GM08714 (cell line): Measurements from ENCODE around the gene BRF1.
A peak's percentile ranks its signal among the peaks of the same experiment; 100 is the strongest.

Source experiments
- H3K4me3 ChIP-seq: fragments of 200-500 bp; sonication (Bioruptor generic); 2 replicates; pipeline ENCODE4 v1.5.1; 2014; ENCODE audit warnings: mild to moderate bottlenecking, low read length, inconsistent platforms
- ZNF274 ChIP-seq: IDR thresholded peaks from 2 replicates; pipeline ENCODE4 v1.6.1; 2012; ENCODE audit warnings: mild to moderate bottlenecking, low read depth, low read length

The BRF1 gene, protein sequence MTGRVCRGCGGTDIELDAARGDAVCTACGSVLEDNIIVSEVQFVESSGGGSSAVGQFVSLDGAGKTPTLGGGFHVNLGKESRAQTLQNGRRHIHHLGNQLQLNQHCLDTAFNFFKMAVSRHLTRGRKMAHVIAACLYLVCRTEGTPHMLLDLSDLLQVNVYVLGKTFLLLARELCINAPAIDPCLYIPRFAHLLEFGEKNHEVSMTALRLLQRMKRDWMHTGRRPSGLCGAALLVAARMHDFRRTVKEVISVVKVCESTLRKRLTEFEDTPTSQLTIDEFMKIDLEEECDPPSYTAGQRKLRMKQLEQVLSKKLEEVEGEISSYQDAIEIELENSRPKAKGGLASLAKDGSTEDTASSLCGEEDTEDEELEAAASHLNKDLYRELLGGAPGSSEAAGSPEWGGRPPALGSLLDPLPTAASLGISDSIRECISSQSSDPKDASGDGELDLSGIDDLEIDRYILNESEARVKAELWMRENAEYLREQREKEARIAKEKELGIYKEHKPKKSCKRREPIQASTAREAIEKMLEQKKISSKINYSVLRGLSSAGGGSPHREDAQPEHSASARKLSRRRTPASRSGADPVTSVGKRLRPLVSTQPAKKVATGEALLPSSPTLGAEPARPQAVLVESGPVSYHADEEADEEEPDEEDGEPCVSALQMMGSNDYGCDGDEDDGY

DNA sequence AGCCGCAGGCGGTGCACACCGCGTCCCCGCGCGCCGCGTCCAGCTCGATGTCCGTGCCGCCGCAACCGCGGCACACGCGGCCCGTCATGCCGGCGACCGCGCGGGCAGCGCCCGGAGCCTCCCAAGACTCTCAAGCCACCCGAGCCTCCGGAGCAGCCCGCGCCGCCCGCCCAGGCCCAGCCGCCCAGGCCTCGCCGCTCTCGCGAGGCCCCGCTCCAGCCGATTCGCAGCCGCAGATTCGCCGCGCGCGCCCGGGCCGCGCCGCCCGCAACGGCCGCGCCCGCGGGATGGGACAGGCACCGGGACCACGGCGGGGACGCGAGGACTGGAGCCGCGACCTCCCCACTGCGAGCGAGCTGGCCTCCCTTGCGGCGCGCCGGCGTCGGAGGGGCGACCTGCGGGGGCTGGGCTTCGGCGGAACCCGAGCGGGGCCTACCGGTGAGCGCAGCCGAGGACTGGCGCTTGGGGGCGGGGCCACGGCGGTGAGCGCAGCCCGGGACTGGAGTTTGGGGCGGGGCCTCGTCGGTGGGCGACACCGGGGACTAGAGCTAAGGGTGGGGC, at the start of gene BRF1:
BRF1 (minus strand) TSS at position 460 of the 561 bp plus-strand sequence; CDS start at position 88, 372 bp downstream.
- peak within 1 kb of the TSS; percentile 87 for H3K4me3 ChIP-seq
- TF ChIP-seq ZNF274 = no peak

DNA sequence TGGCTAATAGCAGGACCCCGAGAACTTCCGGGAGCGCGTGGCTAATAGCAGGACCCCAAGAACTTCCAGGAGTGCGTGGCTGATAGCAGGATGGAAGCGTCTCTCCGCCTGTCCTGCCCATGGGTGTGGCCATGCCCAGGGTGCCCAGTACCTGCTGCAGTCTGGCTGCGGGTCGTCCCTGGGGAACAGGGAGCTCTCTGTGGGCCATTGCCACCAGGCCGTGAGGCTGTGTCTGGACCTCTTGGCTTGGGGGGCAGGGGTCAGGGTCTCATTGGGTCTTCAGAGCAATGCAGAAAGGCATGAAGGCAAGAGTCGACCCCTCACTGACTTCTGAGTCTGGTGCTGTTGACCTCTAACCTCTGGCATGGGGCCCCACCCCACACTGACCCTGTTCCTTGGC, 49.2 kb upstream of the BRF1 start:
- no peak for TF ChIP-seq ZNF274
- no peak overlapping the region for H3K4me3 ChIP-seq

DNA sequence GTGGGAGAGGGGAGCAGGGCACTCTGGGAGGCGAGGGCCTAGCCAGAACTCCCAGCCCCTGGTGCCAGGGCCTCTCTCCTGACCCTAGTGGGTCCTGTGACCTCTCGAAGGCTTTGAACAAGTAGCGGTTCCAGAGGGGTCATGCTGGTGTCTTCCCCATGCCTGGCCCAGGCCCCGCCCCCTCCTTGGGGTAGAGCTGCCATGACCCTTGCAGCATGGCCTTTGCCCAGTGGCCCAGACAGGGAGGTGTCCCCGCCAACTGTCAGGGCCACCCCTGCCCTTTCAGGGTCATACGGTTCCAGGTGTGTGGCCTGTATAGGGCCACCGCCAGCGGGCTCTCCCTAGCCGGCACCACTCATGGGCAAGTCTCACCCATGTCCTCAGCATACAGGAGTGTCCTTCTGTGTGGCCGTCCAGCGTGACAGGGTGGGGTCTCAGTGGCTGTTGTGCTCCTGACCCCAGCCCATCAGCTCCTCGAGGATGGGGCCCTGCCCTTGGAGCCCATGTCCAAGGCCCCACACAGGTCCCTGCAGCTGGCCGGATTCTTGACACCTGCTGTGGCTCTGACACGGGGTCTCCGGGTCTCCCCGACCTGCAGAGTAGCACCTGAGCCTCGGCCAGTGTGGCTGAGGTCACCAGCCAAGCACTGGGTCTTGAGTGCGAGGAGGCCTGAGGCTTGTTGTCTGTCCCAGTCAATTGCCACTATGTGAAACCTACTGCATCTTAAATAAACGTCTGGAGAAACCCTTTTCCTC, 48.3 kb upstream of the BRF1 start:
- no peak for TF ChIP-seq ZNF274
- H3K4me3 ChIP-seq = no peak overlapping the region

DNA sequence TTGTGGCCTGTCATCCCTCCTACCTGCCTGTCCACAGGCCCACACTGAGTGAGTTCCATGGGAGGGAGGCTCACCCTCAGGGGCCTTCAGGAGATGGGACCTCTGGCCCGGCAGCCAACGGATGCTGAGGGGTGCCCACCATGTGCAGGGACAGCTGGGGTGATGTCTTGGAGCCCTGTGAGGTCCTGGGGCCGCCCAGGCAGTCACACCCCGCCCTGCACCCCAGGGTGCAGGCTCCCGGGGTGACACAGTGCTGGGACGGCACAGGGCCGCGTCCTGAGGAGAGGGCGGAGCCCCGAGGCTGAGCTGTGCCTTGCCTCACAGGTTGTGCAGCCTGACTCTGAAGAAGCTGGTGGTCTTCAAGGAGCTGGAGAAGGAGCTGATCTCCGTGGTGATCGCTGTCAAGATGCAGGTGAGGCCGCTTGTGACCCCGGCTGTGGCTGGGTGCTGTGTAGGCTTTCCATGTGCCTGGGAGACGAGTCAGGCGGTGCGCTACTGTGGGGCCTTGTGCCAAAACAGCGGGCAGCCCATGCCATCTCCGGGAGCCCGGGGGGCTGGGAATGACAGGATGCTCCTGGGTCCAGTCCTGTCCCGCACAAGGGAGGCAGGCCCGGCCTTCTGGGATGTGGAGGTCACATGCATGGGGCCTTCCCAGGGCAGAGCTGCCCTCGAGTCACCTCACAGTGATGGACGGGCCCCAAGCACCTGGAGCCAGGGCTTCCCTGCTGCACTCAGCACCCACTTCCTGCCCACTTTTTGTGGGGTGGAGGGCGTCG, 47.6 kb upstream of the BRF1 start:
- no peak for TF ChIP-seq ZNF274
- H3K4me3 ChIP-seq = no peak overlapping the region

DNA sequence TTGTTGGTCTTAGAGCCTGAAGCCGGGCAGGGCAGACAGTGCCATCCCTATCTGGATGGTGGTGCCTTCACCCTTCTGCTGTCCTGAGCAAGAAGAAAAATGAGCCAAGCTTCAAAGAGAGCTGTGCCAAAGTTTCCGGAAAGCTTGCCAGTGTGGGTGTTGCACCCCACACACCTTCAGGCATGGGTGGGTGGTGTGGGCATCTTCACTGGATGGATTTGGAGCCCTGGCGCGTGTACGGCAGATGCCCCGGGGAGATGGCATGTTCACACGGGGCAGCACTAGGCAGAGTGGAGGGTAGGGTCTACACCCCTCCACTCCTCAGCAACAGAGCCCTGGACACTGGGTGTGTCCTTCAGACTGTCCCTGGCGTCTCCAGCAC, 46.8 kb upstream of the BRF1 start:
- no peak for TF ChIP-seq ZNF274

DNA sequence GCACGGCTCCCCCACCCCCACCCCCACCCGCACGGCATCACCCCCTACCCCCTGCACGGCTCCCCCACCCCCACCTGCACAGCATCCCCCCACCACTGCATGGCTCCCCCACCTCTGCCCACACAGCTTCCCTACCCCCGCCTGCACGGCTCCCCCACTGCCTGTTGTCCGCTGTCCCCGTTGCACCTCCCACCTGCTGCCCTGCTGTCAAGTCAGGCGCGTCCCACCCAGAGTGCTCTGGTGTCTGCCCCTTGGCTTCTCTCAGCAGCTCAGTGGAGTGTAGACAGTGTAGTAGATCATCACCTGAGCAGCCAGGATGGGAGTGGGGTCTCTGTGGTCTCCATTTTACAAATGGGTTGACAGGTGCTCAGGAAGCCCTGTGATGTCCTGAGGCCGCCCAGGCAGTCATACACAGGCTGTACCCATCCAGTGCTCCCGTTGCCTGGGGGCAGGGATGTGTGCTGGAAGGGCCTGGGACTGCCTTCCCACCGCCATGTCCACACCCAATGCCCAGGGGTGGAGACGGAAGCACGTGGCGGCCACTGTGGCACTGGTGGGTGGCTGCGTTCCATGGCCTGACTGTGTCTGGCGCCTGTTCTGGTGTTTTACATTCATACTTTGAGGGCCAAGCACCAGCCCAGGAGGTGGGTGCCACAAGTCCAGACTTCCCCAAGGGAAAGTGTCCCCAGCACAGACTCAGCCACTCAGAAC, 46.2 kb upstream of the BRF1 start:
- no peak overlapping the region for H3K4me3 ChIP-seq
- no peak for TF ChIP-seq ZNF274

More for the DNA sequence above, 46.8 kb upstream of the BRF1 start:
- H3K4me3 ChIP-seq = no peak overlapping the region

DNA sequence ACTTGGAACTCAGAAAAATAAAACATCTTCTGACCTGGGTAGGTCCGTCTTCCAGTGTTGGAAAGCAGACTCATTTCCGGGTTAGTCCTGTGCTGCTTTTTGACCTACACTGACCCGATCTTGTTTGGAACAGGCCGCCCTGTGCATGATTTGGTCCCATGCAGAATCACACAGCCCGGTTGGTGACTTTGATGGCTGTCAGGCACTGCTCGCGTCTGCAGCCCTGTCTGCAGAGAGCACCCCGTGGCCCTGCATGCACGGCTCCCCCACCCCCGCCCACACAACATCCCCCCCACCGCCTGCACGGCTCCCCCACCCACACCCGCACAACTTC, 45.4 kb upstream of the BRF1 start:
- no peak overlapping the region for H3K4me3 ChIP-seq
- TF ChIP-seq ZNF274 = no peak

DNA sequence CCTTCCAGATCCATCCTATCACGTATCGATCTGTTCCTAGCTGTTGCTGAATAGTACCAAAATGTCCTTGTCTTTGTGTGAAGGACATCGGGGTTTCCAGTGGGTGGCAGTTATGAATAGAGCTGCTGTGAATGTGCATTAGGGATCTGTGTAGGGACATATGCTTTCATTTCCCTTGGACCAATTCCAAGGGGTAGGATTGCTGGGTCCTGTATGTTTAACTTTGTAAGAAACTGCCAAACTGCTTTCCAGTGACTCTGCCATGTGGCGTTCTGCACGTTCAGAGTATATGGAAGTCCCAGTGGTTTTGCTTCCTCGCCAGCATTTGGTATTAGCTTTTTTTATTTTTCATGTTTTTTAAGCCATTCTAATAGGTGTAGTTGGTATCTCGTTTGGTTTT, 42.4 kb upstream of the BRF1 start:
- no peak for TF ChIP-seq ZNF274

DNA sequence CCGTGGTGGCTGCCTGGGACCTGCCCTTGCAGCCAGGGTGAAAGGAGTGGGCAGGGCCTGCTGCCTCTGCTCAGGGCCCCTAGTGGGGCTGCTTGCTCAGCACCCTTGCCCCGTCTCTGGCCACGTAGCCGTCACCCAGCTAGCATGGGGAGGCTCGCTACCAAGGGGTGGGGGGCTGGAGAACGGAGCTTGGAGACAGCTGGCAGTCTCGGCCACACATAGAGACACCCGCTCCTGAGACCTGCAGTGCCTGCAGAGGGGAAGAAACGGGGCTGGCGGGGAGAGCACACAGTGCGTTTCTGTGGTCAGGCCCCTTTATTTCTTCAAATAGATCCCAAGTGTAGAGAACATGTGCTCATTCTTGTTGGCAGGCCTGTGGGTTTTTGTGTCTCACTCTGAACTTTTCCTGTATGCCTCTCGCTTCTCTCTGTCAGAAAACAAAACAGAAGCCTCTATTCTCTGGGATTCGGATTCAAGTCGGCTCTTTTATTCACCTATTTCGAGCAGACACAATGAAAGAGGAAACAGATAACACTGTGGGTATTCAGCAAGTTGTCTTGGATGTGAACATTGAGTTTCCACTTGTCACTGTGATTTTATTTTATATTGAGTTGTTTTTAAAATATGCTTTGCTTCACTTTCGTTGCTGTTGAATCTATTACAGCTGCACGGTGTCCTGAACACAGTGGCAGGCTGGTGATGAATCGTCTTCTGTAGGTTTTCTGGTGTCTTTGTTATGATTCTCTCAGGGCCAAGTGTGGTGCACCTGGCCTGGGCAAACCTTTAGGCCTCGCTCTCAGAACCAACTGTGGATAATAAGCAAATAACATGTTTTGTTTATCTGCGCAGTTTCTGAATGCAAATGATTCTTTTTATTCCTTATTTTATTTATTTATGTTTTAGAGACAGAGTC, 40.3 kb upstream of the BRF1 start:
- H3K4me3 ChIP-seq = no peak overlapping the region
- TF ChIP-seq ZNF274 = no peak

More for the DNA sequence above, 42.4 kb upstream of the BRF1 start:
- H3K4me3 ChIP-seq = no peak overlapping the region

DNA sequence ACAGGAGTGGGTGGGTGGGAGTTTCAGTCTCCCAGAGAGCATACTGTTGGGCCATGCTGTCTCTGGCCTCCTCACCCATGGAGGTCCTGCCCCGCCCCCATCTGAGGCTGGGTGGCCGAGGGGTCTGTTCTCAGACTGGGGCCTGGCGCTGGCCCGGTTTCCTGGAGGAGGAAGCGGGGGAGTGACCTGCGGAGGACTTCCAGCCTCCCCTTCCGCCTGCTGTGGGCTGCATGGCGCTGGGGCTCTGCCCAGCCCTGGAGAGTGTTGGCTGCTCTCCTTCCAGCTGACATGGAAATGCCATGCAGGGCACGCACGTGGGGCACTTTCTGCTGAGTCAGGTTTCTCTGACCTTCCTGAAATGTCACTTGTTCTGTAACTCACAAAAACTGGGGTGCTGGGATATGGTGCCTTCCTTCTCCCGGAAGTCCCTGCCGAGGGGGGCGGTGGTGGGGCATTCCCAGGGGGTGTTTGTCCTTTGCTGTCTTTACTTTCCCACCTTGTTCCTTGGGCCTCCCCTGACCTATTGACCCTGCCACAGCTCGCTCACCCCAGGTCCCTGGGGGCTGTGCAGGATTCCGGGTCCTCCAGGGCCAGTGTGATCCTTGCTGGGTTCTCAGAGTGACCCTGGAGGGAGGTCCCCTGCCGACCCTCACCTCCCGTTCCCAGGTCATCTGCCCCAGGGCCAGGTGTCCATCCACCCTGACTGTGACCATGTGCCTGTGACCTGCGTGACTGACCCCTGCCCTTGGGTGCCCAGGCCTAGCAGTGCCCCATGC, 37.4 kb upstream of the BRF1 start:
- no peak for TF ChIP-seq ZNF274
- no peak overlapping the region for H3K4me3 ChIP-seq

DNA sequence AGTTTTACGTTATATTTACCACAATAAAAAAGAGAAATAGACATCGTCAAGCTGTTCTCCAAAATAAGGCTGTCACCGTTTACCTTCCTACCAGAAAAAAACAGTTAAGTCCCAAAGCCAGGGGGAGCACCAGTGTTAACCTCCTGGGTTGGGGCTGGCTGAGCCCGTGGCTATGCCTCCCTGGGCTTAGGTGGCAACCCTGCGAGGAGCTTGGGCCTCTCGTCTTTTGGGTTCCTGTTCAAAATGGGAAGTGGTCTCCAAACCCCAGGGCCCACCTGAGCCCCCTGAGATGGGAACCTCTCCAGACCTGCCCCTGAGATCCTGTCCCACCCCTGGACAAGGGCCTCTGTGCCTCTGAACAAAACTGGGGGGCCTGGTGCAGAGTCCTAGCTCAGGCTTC, 36.6 kb upstream of the BRF1 start:
- no peak overlapping the region for H3K4me3 ChIP-seq
- no peak for TF ChIP-seq ZNF274
